GM21825 (cell line): ENCODE results near the gene KCNE5.
"Not testable (repeated sequence)": the region's sequence is repeated elsewhere in the genome, so short reads cannot be mapped to it uniquely, and the experiment has no call there.

Experiments
- ATAC-seq: cut with Tn5 transposase; IDR thresholded peaks from one replicate; pipeline ENCODE4 v1.9.1; 2021; ENCODE audit warnings: mild to moderate bottlenecking, moderate library complexity; ENCODE audit not compliant: unreplicated experiment

The KCNE5 gene

DNA sequence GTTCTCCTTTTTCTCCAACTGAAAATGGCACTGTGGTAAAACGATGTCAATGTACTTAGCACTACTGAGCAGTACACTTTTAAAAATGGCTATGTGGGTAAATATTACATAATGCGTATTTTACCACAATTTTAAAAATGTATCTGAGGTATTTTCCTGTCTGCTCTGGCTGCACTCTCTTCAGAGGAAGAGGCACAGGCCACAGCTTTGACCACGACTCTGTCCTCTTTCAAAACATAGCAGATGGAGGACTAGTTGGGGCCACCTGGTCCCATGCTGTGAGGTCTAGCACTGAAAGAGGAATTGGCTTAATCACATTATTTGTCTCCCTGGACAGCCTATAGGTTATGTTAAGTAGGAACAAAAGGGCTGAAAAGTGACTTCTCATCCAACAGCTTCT, 5.2 kb downstream of the KCNE5 start:
- no peak for ATAC-seq

DNA sequence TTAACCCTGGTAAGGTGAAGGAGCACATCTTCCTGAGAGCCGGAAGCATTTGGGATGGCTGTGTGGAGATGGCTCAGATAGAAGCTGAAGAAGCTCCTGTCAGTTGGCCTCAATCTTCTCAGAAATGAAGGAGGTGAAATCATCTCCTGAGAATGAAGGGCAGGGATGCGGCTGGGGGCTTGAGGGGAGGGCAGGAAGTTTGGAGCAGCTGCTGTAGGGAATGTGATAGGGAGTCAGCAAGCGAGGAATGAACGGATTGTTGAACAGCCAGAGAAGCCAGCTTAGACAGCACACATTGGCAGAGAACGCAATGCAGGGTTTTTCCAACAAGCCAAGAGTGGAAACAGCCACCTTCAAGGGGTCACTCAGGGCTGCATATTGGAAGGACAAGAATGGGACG, 10.0 kb downstream of the KCNE5 start:
- ATAC-seq: no peak

GRCh38 chrX:109601486-109601885, 23.5 kb downstream of the KCNE5 start:
- ATAC-seq: no peak

DNA sequence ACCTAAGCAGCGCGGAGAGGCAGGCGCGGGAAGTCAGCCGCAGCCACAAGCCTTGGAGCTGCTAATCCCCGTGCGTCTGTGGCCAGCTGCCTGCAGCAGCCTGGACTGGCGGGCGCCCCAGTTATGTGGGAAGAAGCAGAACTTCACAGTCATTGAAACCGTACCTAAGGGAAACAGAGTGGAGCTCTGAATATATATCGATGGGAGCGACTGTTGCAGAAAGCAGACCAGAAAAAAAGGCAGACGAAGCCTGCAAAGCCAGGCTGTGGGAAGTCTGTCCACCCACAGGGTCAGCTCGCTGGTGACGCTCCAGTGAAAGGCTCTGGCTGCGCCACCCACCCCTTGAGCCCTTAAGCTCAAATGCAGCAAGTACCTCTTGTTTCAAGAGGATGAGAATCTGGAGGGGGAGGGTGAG, 24.7 kb downstream of the KCNE5 start:
- no peak for ATAC-seq

- ATAC-seq: no peak
These were observed 29.0 kb downstream of the KCNE5 start for GRCh38 chrX:109596015-109596414.

GRCh38 chrX:109590176-109590575, 34.8 kb downstream of the KCNE5 start:
- ATAC-seq: no peak

DNA sequence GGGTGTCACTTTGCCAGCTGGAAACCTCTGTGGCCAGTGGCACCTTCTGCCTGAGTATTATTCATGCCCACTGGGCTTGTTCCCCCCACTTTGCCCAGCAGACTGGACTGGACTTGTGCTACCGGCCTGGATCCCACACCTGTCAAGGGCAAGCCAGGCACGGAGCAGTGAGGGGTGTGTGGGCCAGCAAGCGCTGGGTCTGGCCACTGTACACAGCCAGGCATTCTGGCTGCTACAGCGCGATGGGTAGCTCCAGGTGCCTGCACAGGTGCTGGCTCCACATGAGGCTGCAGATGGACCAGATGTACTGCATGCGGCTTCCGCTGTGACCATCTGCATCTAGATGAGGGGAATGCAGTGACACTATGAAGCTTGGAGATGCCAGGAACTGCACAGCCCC, 39.5 kb downstream of the KCNE5 start:
- no peak for ATAC-seq

DNA sequence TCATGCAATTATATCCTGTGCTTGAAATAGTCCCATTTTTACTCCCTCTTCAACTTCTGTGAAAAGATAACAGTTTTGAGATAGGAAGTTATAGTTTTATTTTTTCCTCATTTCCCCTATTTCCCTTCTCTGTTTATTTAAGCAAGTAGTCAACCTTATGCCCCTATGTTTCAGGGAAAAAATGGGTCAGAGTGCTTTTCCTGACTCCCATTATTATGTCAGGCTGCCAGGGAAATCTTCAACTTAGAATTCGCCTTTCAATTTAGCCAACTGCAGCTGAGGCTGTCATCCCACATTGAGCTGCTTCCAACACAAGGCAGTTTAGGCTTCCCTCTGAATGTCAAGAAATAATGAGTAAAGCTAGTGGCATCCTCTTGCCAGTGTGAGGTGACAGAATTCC, 46.1 kb downstream of the KCNE5 start:
- ATAC-seq: no peak

DNA sequence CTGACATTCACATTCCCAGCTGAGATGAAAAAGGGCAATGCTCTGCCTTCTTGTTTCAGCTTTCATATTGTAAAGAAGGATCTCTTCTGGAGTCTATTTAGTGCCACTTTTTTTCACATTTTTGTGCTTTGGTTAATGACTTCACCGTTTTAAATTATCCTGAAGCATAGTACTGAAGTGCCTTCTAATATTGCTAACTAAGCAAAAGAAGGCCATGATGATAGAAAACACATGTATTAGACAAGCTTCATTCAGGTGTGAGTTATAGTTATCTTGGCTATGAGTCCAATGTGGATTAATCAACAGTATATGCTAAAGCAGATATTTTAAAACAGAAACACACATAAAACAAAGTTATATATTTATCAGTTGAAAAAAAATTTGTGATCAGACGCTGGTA, 47.9 kb downstream of the KCNE5 start:
- ATAC-seq: no peak

DNA sequence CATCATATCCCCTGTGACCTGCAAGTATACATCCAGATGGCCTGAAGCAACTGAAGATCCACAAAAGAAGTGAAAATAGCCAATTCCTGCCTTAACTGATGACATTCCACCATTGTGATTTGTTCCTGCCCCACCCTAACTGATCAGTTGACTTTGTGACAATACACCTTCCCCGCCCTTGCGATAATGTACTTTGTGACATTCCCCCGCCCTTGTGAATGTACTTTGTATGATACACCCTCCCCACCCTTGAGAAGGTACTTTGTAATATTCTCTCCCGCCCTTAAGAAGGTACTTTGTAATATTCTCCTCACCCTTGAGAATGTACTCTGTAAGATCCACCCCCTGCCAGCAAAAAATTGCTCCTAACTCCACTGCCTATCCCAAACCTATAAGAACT, 48.9 kb downstream of the KCNE5 start:
- not testable (repeated sequence) for ATAC-seq
